ENCODE data around the gene MYH11.

Gene MYH11

GRCh38 chr16:15716694-15717447 lies 140.0 kb downstream of the MYH11 start:
- no peak for TF ChIP-seq CTCF (IDR thresholded peaks at IDR 0.05; ENCODE audit: borderline replicate concordance, control extremely low read depth, extremely low read depth, insufficient read depth, missing control alignments)
- no peak for DNase-seq (ENCODE audit: low spot score)
- in situ Hi-C loops (cut with MboI; ENCODE audit: low sequenced_read_pairs, unreplicated experiment) = no loop called here

- no peak for TF ChIP-seq CTCF (IDR thresholded peaks at IDR 0.05; ENCODE audit: borderline replicate concordance, control extremely low read depth, extremely low read depth, insufficient read depth, missing control alignments)
- DNase-seq (ENCODE audit: low spot score) = no peak
- in situ Hi-C loops (cut with MboI; ENCODE audit: low sequenced_read_pairs, unreplicated experiment) = no loop called here
Observed at GRCh38 chr16:15715221-15715620, 141.6 kb downstream of the MYH11 start.

GRCh38 chr16:15714393-15715172 lies 142.2 kb downstream of the MYH11 start:
- DNase-seq (ENCODE audit: low spot score) = no peak
- in situ Hi-C loops (cut with MboI; ENCODE audit: low sequenced_read_pairs, unreplicated experiment) = no loop called here
- no peak for TF ChIP-seq CTCF (IDR thresholded peaks at IDR 0.05; ENCODE audit: borderline replicate concordance, control extremely low read depth, extremely low read depth, insufficient read depth, missing control alignments)

- no peak for DNase-seq (ENCODE audit: low spot score)
- in situ Hi-C loops (cut with MboI; ENCODE audit: low sequenced_read_pairs, unreplicated experiment) = loop anchor here (10.0 kb wide), 1 partner anchor 284 kb away; no protein-coding TSS in a partner anchor
- no peak for TF ChIP-seq CTCF (IDR thresholded peaks at IDR 0.05; ENCODE audit: borderline replicate concordance, control extremely low read depth, extremely low read depth, insufficient read depth, missing control alignments)
Observed at GRCh38 chr16:15708997-15709396, 147.8 kb downstream of the MYH11 start.

- no peak for TF ChIP-seq CTCF (IDR thresholded peaks at IDR 0.05; ENCODE audit: borderline replicate concordance, control extremely low read depth, extremely low read depth, insufficient read depth, missing control alignments)
- no peak for DNase-seq (ENCODE audit: low spot score)
- in situ Hi-C loops (cut with MboI; ENCODE audit: low sequenced_read_pairs, unreplicated experiment) = loop anchor here (10.0 kb wide), 1 partner anchor 283 kb away; no protein-coding TSS in a partner anchor
Observed at GRCh38 chr16:15708096-15708495, 148.7 kb downstream of the MYH11 start.

GRCh38 chr16:15707332-15707731 lies 149.5 kb downstream of the MYH11 start:
- no peak for DNase-seq (ENCODE audit: low spot score)
- in situ Hi-C loops (cut with MboI; ENCODE audit: low sequenced_read_pairs, unreplicated experiment) = loop anchor here (10.0 kb wide), 1 partner anchor 283 kb away; no protein-coding TSS in a partner anchor
- no peak for TF ChIP-seq CTCF (IDR thresholded peaks at IDR 0.05; ENCODE audit: borderline replicate concordance, control extremely low read depth, extremely low read depth, insufficient read depth, missing control alignments)

Measured in GM13976 (cell line).